Ectodermal cell (in vitro differentiated cells): Measurements from ENCODE around the gene SPC24.
"Not testable (repeated sequence)": the region's sequence is repeated elsewhere in the genome, so short reads cannot be mapped to it uniquely, and the experiment has no call there.

Experiments used
- H3K27ac ChIP-seq: 2 replicates; pipeline ENCODE4 v1.7.0; 2013; ENCODE audit warnings: mild to moderate bottlenecking, low read depth, low read length; ENCODE audit not compliant: insufficient read depth, poor library complexity, severe bottlenecking
- H3K27me3 ChIP-seq: 2 replicates; pipeline ENCODE4 v1.7.0; 2013; ENCODE audit warnings: mild to moderate bottlenecking, low read length; ENCODE audit not compliant: insufficient read depth, control insufficient read depth, poor library complexity, severe bottlenecking
- H3K36me3 ChIP-seq: one replicate; pipeline ENCODE4 v1.7.0; 2013; ENCODE audit warnings: low read length; ENCODE audit not compliant: control insufficient read depth, insufficient read depth
- H3K4me1 ChIP-seq: one replicate; pipeline ENCODE4 v1.7.0; 2013; ENCODE audit warnings: low read length; ENCODE audit not compliant: control insufficient read depth, insufficient read depth
- H3K4me3 ChIP-seq: 2 replicates; pipeline ENCODE4 v1.7.0; 2013; ENCODE audit warnings: low read depth, low read length, control low read depth; ENCODE audit not compliant: insufficient read depth
- H3K9me3 ChIP-seq: 2 replicates; pipeline ENCODE4 v1.7.0; 2013; ENCODE audit warnings: mild to moderate bottlenecking, low read length, moderate library complexity; ENCODE audit not compliant: control insufficient read depth
- WGBS, 2 experiments: methylation state at CpG; one replicate each; pipeline ENCODE4 v1.1.7; 2013; ENCODE audit warnings: missing lambda C conversion rate in 2 of 2; 5-methylcytosine and 5-hydroxymethylcytosine counted together

Gene SPC24

DNA sequence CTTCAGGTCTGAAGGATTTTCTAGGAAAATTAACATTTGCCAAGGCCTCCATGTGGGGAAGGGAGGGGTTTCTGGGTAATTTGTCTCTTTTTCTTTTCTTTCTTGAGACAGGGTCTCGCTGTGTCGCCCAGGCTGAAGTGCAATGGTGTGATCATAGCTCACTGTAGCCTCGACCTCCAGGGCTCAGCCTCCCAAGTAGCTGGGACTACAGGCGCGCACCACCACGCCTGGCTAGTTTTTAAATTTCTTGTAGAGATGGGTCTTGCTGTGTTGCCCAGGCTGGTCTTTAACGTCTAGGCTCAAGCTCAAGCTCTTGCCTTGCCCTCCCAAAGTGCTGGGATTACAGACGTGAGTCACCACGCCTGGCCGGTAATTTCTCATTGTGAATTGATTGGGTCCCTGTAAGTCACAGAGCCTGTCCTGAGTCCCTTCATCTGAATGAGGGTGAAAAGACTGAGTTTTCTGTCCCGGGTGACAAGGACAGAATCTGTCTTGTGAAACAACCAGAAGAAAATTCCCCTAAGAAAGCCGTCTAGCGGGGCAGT, 10.0 kb upstream of the SPC24 start:
- no peaks in the 10 kb centered on the region for H3K27me3 ChIP-seq
- H3K4me3 ChIP-seq, result no peak overlapping the region
- no peak overlapping the region for H3K27ac ChIP-seq
- H3K4me1 ChIP-seq, result no peaks in the 10 kb centered on the region
- H3K9me3 ChIP-seq, result no peaks in the 10 kb centered on the region
- 95% methylated on average over 12 to 13 of the region's 13 CpGs for WGBS, 2 experiments
- peaks cover 4% of the 10 kb centered on the region for H3K36me3 ChIP-seq

DNA sequence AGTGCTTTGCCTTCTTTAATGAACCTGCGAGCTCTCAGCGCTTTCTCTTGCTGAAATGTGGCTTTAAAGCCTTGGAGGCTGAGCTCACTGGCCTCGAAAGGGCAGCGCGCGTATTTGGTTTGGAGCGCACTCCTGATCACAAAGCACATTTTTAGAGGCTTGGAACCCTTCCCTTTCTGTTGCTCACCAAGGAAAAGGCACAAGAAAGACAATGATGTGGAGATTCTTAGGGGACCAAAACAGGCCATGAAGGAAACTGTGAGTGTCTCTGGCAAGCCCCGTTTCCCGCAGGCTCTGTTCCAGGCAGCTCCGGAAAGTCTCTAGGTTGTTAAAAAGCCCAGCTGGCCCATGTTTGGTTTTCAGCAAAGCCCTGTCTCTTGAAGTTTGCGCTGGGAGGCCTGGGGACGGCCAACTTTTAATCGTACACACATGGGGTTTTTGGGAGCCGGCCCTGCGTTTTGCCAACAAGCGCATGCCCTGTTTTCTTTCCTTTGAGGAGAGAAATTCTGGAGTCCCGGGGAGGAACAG, 9.4 kb upstream of the SPC24 start:
- H3K27me3 ChIP-seq, result no peaks in the 10 kb centered on the region
- 90 to 91% methylated on average over 17 of the region's 17 CpGs for WGBS, 2 experiments
- H3K9me3 ChIP-seq, result no peaks in the 10 kb centered on the region
- peaks cover 4% of the 10 kb centered on the region for H3K36me3 ChIP-seq
- no peak overlapping the region for H3K4me3 ChIP-seq
- peak overlapping the region; percentile 26 for H3K27ac ChIP-seq
- H3K4me1 ChIP-seq, result no peaks in the 10 kb centered on the region

DNA sequence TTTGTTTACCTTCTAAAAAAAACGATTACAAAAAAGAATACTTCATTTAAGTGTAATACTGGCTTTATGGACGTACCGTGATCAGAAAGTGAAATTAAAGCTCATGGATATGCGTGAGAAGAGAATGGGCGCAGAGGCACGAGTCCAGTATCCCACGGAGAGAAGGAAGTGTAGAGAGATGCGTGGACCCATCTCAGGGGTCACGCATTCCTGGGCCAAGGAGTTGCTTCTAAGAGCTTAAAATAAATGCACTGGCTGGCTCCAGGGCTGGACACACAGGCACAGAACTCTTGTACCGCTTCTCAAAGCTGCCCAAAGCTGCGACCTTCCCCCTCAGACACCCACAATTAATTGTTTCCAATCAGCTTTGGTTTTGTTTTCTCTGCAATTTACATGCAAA, 8.7 kb upstream of the SPC24 start:
- no peak overlapping the region for H3K4me3 ChIP-seq
- H3K4me1 ChIP-seq, result no peaks in the 10 kb centered on the region
- H3K27me3 ChIP-seq, result no peaks in the 10 kb centered on the region
- H3K27ac ChIP-seq, result no peak overlapping the region
- H3K9me3 ChIP-seq, result no peaks in the 10 kb centered on the region
- H3K36me3 ChIP-seq, result peaks cover 4% of the 10 kb centered on the region
- 92 to 94% methylated on average over 10 to 11 of the region's 11 CpGs for WGBS, 2 experiments

DNA sequence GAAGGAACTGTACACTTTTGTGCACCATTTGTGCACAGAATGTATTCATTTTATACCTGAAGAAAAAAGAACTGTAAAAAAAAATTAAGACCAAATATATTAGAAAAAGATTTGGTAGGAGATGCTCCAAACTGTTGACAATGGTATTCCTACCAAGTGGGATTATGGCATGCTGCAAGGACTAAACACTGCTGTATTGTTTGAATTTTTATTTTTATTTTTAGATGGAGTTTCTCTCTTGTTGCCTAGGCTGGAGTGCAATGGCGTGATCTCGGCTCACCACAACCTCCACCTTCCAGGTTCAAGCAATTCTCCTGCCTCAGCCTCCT, 4.8 kb upstream of the SPC24 start:
- H3K27ac ChIP-seq, H3K27me3 ChIP-seq, H3K4me3 ChIP-seq, H3K4me1 ChIP-seq, H3K9me3 ChIP-seq, H3K36me3 ChIP-seq: not testable (repeated sequence)
- 83 to 100% methylated on average over 2 of the region's 2 CpGs for WGBS, 2 experiments

DNA sequence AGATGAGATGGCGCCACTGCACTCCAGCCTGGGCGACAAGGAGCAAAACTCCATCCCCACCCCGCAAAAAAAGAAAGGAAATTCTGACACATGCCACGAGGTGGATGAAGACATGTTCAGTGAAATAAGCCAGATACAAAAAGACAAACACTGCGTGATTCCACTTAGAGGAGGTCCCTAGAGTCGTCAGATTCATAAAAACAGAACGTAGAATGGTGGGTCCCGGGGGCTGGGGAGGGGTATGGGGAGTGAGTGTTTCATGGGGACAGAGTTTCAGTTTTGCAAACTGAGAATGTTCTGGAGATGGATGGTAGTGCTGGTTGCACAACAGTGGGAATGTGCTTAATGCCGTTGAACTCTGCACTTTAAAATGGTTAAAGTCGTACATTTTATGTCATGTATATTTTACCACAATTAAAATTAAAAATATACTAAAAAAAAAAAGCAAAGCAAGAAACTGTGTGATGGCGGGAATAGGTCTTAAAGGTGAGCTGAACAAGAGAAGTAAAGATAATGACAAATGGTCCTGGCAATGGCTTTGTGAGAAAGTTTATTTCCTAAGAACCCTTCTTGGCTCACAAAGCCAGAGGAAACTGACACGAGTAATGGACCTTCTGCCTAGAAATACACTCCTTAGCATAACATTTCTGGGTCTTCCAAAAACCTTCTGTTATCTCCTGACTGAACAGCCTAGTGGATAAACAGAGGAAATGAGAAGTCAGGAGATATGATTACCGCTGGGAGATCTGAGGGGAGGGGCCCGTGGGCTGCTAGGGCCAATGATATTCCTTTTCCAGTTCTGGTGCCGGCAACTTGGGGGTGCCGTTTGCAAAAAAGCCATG, 4.2 kb upstream of the SPC24 start:
- H3K4me3 ChIP-seq, result no peak overlapping the region
- H3K27me3 ChIP-seq, result no peaks in the 10 kb centered on the region
- no peaks in the 10 kb centered on the region for H3K36me3 ChIP-seq
- no peaks in the 10 kb centered on the region for H3K9me3 ChIP-seq
- WGBS, 2 experiments, result 90 to 92% methylated on average over 14 to 16 of the region's 16 CpGs
- no peaks in the 10 kb centered on the region for H3K4me1 ChIP-seq
- no peak overlapping the region for H3K27ac ChIP-seq

DNA sequence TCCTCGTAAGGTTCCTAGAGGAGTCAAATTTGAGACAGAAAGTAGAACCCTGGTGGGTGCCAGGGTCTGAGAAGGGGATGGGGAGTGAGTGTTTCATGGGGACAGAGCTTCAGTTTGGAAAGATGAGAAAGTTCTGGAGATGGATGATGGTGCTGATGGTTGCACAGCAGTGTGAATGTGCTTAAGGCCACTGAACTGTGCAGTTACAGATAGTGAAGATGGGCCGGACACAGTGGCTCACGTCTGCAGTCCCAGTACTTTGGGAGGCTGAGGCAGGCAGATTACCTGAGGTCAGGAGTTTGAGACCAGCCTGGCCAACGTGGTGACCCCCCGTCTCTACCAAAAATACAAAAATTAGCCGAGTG, 917 bp downstream of the SPC24 start:
- Histone ChIP-seq H3K27me3 (no peaks in the 10 kb centered on the region), H3K36me3 (no peaks in the 10 kb centered on the region), H3K4me1 (no peaks in the 10 kb centered on the region), H3K9me3 (no peaks in the 10 kb centered on the region), H3K27ac (no peak overlapping the region), H3K4me3 (peak overlapping the region; percentile 99)
- WGBS, 2 experiments, result 63 to 64% methylated on average over 6 of the region's 6 CpGs

DNA sequence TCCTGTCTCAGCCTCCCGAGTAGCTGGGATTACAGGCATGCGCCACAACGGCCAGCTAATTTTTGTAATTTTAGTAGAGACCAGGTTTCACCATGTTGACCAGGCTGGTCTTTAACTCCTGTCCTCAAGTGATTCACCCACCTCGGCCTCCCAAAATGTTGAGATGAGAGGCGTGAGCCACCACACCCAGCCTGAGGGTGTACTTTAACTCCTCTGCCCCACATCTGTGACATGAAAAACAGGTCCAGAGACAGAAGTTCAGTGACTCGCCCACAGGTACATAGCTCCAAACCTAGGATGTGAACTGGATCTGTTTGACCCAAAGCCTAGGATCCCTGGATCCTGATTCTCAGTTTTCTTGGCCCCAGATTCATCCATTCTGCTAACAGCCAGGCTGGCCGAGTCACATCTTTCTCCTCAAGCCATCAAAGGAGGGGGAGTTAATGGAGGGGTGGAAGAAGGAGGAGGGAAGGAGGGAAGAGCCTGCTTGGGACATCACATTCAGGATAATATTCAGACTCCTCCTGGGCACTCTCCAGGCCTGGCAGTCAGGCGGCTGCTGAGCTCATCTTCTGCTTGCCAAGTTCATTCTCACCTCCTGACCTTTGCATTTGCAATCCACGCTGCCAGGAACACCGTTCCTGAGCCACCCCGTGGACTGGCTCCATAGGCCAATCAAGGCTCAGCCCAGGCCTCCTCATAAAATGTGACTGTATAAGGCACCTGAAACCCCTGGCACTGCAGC, 3.1 kb downstream of the SPC24 start:
- no peaks in the 10 kb centered on the region for H3K27me3 ChIP-seq

DNA sequence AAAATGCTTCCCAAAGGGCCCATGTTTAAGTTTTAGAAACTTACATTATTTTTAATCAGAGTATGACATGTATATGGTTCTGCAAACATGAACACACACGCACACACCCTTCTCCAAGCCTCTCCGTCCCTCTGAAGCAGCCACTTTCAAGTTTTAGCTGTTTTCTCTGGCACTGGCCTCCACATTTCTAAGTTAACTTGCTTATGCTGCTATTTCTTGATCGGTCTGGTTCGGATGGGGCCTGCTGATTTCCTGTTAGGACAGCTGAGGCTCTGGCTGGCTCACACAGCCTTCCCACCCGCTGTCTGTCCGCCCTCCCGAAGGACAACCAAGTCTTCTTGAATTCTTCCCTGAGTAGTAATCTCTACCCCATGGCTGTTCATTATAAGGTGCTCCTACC, 4.4 kb downstream of the SPC24 start:
- 95 to 96% methylated on average over 7 of the region's 7 CpGs for WGBS, 2 experiments
- H3K36me3 ChIP-seq, result peaks cover 13% of the 10 kb centered on the region
- no peaks in the 10 kb centered on the region for H3K4me1 ChIP-seq
- H3K27me3 ChIP-seq, result no peaks in the 10 kb centered on the region
- no peak overlapping the region for H3K27ac ChIP-seq
- no peaks in the 10 kb centered on the region for H3K9me3 ChIP-seq
- no peak overlapping the region for H3K4me3 ChIP-seq

More for the DNA sequence above, 3.1 kb downstream of the SPC24 start:
- Histone ChIP-seq H3K4me3 (no peak overlapping the region), H3K36me3 (peaks cover 6% of the 10 kb centered on the region), H3K4me1 (no peaks in the 10 kb centered on the region), H3K27ac (no peak overlapping the region), H3K9me3 (no peaks in the 10 kb centered on the region)
- WGBS, 2 experiments, result 95 to 96% methylated on average over 11 of the region's 11 CpGs

DNA sequence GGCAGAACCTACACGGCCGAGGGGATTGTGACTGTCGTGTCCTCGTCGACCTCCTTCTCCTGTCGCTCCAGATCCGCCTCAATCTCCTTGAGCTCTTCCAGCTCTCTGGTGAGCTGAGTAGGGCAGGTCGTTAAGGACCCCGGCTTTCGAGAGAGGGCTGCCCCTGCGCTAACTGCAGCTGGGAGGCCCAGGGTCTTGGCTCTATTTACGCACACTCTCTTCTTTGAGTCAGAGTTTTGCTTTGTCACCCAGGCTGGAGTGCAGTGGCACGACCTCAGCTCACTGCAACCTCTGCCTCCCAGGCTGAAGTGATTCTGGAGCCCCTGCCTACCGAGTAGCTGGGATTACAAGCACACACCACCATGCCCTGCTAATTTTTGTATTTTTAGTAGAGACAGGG, 7.6 kb downstream of the SPC24 start:
- whole genome bisulfite sequencing, 2 experiments, result 94% methylated on average over 14 of the region's 14 CpGs
- peaks cover 4% of the 10 kb centered on the region for H3K4me1 ChIP-seq
- no peaks in the 10 kb centered on the region for H3K9me3 ChIP-seq
- H3K4me3 ChIP-seq, result no peak overlapping the region
- no peaks in the 10 kb centered on the region for H3K27me3 ChIP-seq
- H3K27ac ChIP-seq, result no peak overlapping the region
- H3K36me3 ChIP-seq, result peaks cover 23% of the 10 kb centered on the region

DNA sequence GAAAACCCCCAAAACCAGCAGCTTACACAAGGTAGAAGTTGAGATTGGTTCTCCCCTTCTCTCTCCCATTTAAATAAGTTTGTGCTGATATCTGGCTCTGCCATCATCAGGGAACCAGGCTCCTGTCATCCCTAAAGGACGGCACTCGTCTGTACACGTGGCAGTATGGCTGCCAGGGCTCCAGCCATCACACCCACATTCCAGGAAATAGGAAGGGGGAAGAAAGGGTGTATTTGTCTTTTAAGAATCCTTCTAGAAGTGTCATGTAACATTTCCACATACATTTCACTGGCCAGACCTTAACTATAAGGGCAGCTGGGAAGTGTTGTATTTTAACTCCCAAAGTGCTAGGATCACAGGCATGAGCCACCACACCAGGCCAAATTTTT, 10.1 kb downstream of the SPC24 start:
- H3K4me1 ChIP-seq, result peaks cover 18% of the 10 kb centered on the region

More for the DNA sequence above, 10.1 kb downstream of the SPC24 start:
- H3K27me3 ChIP-seq, result no peaks in the 10 kb centered on the region
- H3K9me3 ChIP-seq, result no peaks in the 10 kb centered on the region
- peaks cover 23% of the 10 kb centered on the region for H3K36me3 ChIP-seq
- no peak overlapping the region for H3K4me3 ChIP-seq
- WGBS, 2 experiments, result 100% methylated on average over 3 of the region's 3 CpGs
- H3K27ac ChIP-seq, result no peak overlapping the region
